Endothelial cell of umbilical vein (primary cell): ENCODE results near the gene EFNB1.

Experiments used
- CTCF ChIP-seq, 2 donors: IDR thresholded peaks; 1 replicate in 1 of 2; 2 replicates in 1 of 2; pipeline ENCODE4 v1.5.1; 2011; ENCODE audit warnings: low read length in 2 of 2, mild to moderate bottlenecking in 2 of 2, moderate library complexity in 2 of 2, control low read depth in 1 of 2, inconsistent platforms in 1 of 2, low read depth in 1 of 2; ENCODE audit not compliant: insufficient read depth in 1 of 2; ENCODE audit errors: extremely low read depth in 1 of 2
- GATA2 ChIP-seq: IDR thresholded peaks from 2 replicates; pipeline ENCODE4 v1.7.0; 2011; ENCODE audit warnings: low read depth, mild to moderate bottlenecking, moderate library complexity, mixed read lengths, low read length; ENCODE audit not compliant: insufficient read length, insufficient read depth
- MYC ChIP-seq: IDR thresholded peaks from one replicate; pipeline ENCODE4 v1.6.1; 2011; ENCODE audit warnings: mild to moderate bottlenecking, low read depth, low read length
- POLR2A ChIP-seq: IDR thresholded peaks from 2 replicates; pipeline ENCODE4 v1.6.1; 2012; ENCODE audit warnings: low read depth, mild to moderate bottlenecking, control low read depth, low read length
- POLR2AphosphoS5 ChIP-seq: IDR thresholded peaks from 2 replicates; pipeline ENCODE4 v1.6.1; 2012; ENCODE audit warnings: low read depth, mild to moderate bottlenecking, control low read depth, low read length, moderate library complexity; ENCODE audit not compliant: insufficient read depth

GRCh38 chrX:68851082-68851481 is 22.3 kb downstream of the EFNB1 start:
- no peak for TF ChIP-seq GATA2
- TF ChIP-seq CTCF (IDR thresholded peaks at IDR 0.05; ENCODE audit: extremely low read depth in 1 of 2, insufficient read depth in 1 of 2, low read depth in 1 of 2, low read length in 2 of 2), result no peak
- no peak for TF ChIP-seq POLR2AphosphoS5
- TF ChIP-seq MYC, result no peak
- no peak for TF ChIP-seq POLR2A
